Endothelial cell of coronary artery (primary cell): ENCODE results near the gene PLEKHM2. TPM values are rescaled to one million over a fixed set of nuclear protein-coding genes. Genes with fewer than 3 reads are reported as not detected.

Experiments
- total RNA-seq: library from RNA; depleted of rRNA; stranded (reverse); fragments of >200 nt; gene quantifications from 2 replicates; pipeline ENCODE4 v1.2.3, GENCODE V29; 2014

The PLEKHM2 gene, protein sequence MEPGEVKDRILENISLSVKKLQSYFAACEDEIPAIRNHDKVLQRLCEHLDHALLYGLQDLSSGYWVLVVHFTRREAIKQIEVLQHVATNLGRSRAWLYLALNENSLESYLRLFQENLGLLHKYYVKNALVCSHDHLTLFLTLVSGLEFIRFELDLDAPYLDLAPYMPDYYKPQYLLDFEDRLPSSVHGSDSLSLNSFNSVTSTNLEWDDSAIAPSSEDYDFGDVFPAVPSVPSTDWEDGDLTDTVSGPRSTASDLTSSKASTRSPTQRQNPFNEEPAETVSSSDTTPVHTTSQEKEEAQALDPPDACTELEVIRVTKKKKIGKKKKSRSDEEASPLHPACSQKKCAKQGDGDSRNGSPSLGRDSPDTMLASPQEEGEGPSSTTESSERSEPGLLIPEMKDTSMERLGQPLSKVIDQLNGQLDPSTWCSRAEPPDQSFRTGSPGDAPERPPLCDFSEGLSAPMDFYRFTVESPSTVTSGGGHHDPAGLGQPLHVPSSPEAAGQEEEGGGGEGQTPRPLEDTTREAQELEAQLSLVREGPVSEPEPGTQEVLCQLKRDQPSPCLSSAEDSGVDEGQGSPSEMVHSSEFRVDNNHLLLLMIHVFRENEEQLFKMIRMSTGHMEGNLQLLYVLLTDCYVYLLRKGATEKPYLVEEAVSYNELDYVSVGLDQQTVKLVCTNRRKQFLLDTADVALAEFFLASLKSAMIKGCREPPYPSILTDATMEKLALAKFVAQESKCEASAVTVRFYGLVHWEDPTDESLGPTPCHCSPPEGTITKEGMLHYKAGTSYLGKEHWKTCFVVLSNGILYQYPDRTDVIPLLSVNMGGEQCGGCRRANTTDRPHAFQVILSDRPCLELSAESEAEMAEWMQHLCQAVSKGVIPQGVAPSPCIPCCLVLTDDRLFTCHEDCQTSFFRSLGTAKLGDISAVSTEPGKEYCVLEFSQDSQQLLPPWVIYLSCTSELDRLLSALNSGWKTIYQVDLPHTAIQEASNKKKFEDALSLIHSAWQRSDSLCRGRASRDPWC
- 44.3 and 60.0 TPM in 2 replicates for total RNA-seq

DNA sequence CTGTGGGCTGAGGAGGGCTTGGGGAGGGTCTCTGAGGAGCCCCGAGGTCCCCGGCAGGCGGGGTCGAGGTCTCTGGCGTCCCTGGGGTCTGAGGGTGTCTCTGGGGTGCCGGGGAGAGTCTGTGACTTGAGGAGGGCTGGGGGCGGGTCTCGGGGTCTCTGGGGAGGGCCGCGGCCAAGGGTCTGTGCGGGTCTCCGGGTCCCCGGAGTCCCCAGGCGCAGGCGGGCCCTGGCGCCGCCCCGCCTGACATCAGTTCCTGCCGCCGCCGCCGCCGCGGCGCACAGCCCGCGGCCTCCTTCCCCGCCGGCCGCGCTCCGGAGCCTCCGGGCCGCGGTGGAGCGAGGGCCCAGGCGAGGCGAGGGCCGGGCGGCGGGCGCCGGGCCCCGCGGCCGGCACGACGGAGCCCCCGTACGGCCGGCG lies at the start of gene PLEKHM2:
PLEKHM2 (plus strand) TSS at position 279 of the 420 bp plus-strand sequence. CDS start 239 bp downstream, outside the sequence.

DNA sequence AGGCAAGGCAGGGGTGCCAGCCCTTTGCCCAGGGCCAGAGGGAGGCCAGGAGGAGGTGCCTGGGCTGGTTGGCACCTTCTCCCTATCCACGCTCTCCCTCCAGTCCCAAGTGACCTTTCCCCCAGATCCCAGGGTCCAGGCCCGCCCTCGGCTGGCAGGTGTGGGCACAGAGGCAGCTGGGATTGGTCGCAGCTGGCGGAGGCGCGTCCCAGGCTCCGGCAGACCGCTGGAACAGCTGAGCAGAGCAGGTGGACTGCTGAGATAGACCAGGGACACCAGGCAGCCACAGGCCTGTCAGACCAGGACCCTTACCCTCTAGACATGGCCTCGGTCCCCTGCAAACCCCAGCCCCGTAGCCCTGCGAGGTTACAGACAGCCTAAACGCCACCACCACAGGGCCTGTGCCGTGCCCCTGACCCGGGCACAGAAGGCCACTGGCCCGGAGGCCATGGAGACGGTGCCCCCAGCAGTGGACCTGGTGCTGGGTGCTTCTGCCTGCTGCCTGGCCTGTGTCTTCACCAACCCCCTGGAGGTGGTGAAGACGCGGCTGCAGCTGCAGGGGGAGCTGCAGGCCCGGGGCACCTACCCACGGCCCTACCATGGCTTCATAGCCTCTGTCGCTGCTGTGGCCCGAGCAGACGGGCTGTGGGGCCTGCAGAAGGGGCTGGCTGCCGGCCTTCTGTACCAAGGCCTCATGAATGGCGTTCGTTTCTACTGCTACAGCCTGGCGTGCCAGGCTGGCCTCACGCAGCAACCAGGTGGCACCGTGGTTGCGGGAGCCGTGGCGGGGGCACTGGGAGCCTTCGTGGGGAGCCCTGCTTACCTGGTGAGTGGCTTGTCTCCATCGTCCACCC lies 52.1 kb downstream of the PLEKHM2 start, which contains the start of gene SLC25A34:
SLC25A34 (plus strand) TSS at position 221 of the 854 bp plus-strand sequence; CDS start at position 449, 228 bp downstream.

GRCh38 chr1:15742339-15742801 lies 58.2 kb downstream of the PLEKHM2 start, which contains the start of gene TMEM82:
Gene TMEM82, plus strand, starts transcription at chr1:15742499. Its CDS starts 61 bp downstream, at chr1:15742560.

GRCh38 chr1:15758343-15758931 lies 74.3 kb downstream of the PLEKHM2 start, which contains the start of gene FBLIM1:
Gene FBLIM1, plus strand, starts transcription at chr1:15758795. Its CDS starts 6,189 bp downstream, at chr1:15764984.

Other genes with a start within 250 kb of the PLEKHM2 start
- 0.09 TPM in 1 of 2 replicates, not detected in the other for gene CTRC, start 245.9 kb upstream of the PLEKHM2 start, total RNA-seq
- gene CELA2A, start 227.6 kb upstream of the PLEKHM2 start, total RNA-seq = 0.19 TPM in 1 of 2 replicates, not detected in the other
- not detected in 2 replicates for gene CELA2B, start 208.2 kb upstream of the PLEKHM2 start, total RNA-seq
- gene CASP9, start 160.1 kb upstream of the PLEKHM2 start, total RNA-seq = 4.0 and 4.4 TPM in 2 replicates
- 13.2 and 15.6 TPM in 2 replicates for gene DNAJC16, start 157.5 kb upstream of the PLEKHM2 start, total RNA-seq
- 0.27 and 0.38 TPM in 2 replicates for gene AGMAT, start 99.3 kb upstream of the PLEKHM2 start, total RNA-seq
- gene DDI2, start 66.9 kb upstream of the PLEKHM2 start, total RNA-seq = 14.3 and 17.9 TPM in 2 replicates
- gene SLC25A34, start 51.9 kb downstream of the PLEKHM2 start, total RNA-seq = 0.18 and 0.38 TPM in 2 replicates
- gene TMEM82, start 58.2 kb downstream of the PLEKHM2 start, total RNA-seq = not detected in 2 replicates
- 230 and 319 TPM in 2 replicates for gene FBLIM1, start 74.5 kb downstream of the PLEKHM2 start, total RNA-seq
- 13.7 and 14.3 TPM in 2 replicates for gene UQCRHL, start 123.3 kb downstream of the PLEKHM2 start, total RNA-seq
- gene SPEN, start 163.4 kb downstream of the PLEKHM2 start, total RNA-seq = 16.4 and 27.1 TPM in 2 replicates